ENCODE measurements around the gene CARF. TPM values are rescaled to one million over a fixed set of nuclear protein-coding genes. Genes with fewer than 3 reads are reported as not detected.

CARF gene
- total and polyA plus RNA-seq, 2 of the 13 experiments (the other 11 are each of a cell fraction or from before 2014, with no cell fraction given), result 3.0 to 5.4 TPM

DNA sequence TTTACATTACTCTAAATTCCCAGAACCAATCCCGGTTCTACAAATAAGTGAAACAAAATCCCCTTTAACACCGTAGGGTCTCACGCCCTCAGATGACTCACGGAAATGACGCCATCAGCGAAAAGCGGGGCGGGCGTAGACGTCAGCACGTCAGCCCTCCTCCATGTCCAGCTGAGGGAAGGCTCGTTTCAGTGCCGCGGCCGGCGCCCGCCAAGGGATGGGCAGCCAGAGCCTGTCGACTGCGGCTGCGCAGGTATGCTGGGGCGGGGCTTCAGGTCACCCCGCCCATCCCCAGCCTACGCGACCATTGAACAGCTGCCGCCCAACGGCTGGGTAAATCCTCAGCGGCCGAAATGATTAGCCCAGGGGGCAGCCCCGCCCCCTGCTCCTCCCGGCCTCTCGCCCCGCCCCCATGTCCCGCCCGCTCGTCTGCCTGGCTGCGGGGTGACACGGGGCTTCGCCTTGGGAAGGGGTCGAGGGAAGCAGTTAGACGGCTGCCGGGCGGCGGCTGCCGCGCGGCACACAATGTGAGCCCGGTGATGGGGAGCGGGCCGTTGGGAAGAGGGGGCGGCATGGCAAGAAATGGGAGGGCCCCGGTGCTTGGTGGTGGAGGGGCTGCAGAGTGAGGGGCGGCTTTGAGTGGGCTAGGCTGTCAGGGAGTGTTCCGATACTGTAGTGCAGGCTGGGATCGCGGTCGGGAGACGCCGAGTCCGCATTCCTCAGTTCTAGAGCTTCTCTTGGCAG is 102.6 kb downstream of the CARF start, which contains the start of gene NBEAL1 (continued):
- no peak for TF ChIP-seq FUBP1 (CRISPR knock-in tag; IDR thresholded peaks at IDR 0.05; ENCODE audit: borderline replicate concordance)
- TF ChIP-seq, protein P1, sequence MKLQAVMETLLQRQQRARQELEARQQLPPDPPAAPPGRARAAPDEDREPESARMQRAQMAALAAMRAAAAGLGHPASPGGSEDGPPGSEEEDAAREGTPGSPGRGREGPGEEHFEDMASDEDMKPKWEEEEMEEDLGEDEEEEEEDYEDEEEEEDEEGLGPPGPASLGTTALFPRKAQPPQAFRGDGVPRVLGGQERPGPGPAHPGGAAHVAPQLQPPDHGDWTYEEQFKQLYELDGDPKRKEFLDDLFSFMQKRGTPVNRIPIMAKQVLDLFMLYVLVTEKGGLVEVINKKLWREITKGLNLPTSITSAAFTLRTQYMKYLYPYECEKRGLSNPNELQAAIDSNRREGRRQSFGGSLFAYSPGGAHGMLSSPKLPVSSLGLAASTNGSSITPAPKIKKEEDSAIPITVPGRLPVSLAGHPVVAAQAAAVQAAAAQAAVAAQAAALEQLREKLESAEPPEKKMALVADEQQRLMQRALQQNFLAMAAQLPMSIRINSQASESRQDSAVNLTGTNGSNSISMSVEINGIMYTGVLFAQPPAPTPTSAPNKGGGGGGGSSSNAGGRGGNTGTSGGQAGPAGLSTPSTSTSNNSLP (IDR thresholded peaks at IDR 0.05; ENCODE audit: low read depth, low read length), result no peak; the same call in 1 of the 2 replicates
- TF ChIP-seq, protein P2, sequence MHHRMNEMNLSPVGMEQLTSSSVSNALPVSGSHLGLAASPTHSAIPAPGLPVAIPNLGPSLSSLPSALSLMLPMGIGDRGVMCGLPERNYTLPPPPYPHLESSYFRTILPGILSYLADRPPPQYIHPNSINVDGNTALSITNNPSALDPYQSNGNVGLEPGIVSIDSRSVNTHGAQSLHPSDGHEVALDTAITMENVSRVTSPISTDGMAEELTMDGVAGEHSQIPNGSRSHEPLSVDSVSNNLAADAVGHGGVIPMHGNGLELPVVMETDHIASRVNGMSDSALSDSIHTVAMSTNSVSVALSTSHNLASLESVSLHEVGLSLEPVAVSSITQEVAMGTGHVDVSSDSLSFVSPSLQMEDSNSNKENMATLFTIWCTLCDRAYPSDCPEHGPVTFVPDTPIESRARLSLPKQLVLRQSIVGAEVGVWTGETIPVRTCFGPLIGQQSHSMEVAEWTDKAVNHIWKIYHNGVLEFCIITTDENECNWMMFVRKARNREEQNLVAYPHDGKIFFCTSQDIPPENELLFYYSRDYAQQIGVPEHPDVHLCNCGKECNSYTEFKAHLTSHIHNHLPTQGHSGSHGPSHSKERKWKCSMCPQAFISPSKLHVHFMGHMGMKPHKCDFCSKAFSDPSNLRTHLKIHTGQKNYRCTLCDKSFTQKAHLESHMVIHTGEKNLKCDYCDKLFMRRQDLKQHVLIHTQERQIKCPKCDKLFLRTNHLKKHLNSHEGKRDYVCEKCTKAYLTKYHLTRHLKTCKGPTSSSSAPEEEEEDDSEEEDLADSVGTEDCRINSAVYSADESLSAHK (CRISPR knock-in tag; IDR thresholded peaks at IDR 0.05; ENCODE audit: borderline replicate concordance), result peak; percentile 62; the same call in 1 of the 2 replicates
- TF ChIP-seq MTF2 (CRISPR knock-in tag; IDR thresholded peaks at IDR 0.05; ENCODE audit: borderline replicate concordance), result no peak
- peak; percentile 98 for TF ChIP-seq GABPB1 (CRISPR knock-in tag; IDR thresholded peaks at IDR 0.05)
- peak; percentile 24; the same call in 1 of the 2 replicates for TF ChIP-seq ZNF816 (CRISPR knock-in tag; IDR thresholded peaks at IDR 0.05; ENCODE audit: borderline replicate concordance)
- TF ChIP-seq EED (CRISPR knock-in tag; IDR thresholded peaks at IDR 0.05), result peak; percentile 90
- TF ChIP-seq ZNF550 (CRISPR knock-in tag; IDR thresholded peaks at IDR 0.05; ENCODE audit: borderline replicate concordance), result no peak; the same call in 1 of the 2 replicates
- peak; percentile 89 for TF ChIP-seq ZNF746 (CRISPR knock-in tag; IDR thresholded peaks at IDR 0.05)
- no peak for TF ChIP-seq SMARCE1 (IDR thresholded peaks at IDR 0.05; ENCODE audit: borderline replicate concordance)
- TF ChIP-seq RFX3 (CRISPR knock-in tag; IDR thresholded peaks at IDR 0.05), result no peak
- no peak for TF ChIP-seq ZNF143 (CRISPR knock-in tag; IDR thresholded peaks at IDR 0.05)
- TF ChIP-seq, protein P3, sequence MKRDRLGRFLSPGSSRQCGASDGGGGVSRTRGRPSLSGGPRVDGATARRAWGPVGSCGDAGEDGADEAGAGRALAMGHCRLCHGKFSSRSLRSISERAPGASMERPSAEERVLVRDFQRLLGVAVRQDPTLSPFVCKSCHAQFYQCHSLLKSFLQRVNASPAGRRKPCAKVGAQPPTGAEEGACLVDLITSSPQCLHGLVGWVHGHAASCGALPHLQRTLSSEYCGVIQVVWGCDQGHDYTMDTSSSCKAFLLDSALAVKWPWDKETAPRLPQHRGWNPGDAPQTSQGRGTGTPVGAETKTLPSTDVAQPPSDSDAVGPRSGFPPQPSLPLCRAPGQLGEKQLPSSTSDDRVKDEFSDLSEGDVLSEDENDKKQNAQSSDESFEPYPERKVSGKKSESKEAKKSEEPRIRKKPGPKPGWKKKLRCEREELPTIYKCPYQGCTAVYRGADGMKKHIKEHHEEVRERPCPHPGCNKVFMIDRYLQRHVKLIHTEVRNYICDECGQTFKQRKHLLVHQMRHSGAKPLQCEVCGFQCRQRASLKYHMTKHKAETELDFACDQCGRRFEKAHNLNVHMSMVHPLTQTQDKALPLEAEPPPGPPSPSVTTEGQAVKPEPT (CRISPR knock-in tag; IDR thresholded peaks at IDR 0.05; ENCODE audit: low read depth), result no peak
- no peak for TF ChIP-seq MYNN (CRISPR knock-in tag; IDR thresholded peaks at IDR 0.05; ENCODE audit: low read depth)
- peak; percentile 83; the same call in 1 of the 2 replicates for TF ChIP-seq ZNF350 (CRISPR knock-in tag; IDR thresholded peaks at IDR 0.05; ENCODE audit: borderline replicate concordance, low read depth)
- no peak for TF ChIP-seq HMG20A (CRISPR knock-in tag; IDR thresholded peaks at IDR 0.05; ENCODE audit: borderline replicate concordance)
- TF ChIP-seq ZNF136 (CRISPR knock-in tag; IDR thresholded peaks at IDR 0.05; ENCODE audit: low read depth), result no peak
- peak; percentile 51; the same call in 1 of the 2 replicates for TF ChIP-seq ZFY (CRISPR knock-in tag; IDR thresholded peaks at IDR 0.05)
- TF ChIP-seq PLSCR1 (CRISPR knock-in tag; IDR thresholded peaks at IDR 0.05; ENCODE audit: borderline replicate concordance), result no peak; the same call in 1 of the 2 replicates
- TF ChIP-seq ZNF260 (CRISPR knock-in tag; IDR thresholded peaks at IDR 0.05; ENCODE audit: borderline replicate concordance, low read depth), result no peak

Measured in HepG2 (cell line).